Esophagus squamous epithelium (tissue), 4 donors: ENCODE results near the gene ZNF219.

Source experiments
- POLR2A ChIP-seq, 4 donors: fragments of 450-650 bp; IDR thresholded peaks; one replicate each; pipeline ENCODE4 v1.6.1; 2017; ENCODE audit warnings: antibody characterized with exemption in 4 of 4, mild to moderate bottlenecking in 4 of 4, moderate library complexity in 3 of 4
- TF ChIP-seq, protein P1 (sequence below), 6 experiments: fragments of 450-650 bp in 4 of 6; fragments of 200-600 bp in 2 of 6; sonication (generic) in 2 of 6; IDR thresholded peaks; one replicate each; pipeline ENCODE4 v1.5.1; 2016 to 2019; ENCODE audit warnings: antibody characterized with exemption in 6 of 6, mild to moderate bottlenecking in 4 of 6, moderate library complexity in 4 of 6

- TF ChIP-seq, protein P1, sequence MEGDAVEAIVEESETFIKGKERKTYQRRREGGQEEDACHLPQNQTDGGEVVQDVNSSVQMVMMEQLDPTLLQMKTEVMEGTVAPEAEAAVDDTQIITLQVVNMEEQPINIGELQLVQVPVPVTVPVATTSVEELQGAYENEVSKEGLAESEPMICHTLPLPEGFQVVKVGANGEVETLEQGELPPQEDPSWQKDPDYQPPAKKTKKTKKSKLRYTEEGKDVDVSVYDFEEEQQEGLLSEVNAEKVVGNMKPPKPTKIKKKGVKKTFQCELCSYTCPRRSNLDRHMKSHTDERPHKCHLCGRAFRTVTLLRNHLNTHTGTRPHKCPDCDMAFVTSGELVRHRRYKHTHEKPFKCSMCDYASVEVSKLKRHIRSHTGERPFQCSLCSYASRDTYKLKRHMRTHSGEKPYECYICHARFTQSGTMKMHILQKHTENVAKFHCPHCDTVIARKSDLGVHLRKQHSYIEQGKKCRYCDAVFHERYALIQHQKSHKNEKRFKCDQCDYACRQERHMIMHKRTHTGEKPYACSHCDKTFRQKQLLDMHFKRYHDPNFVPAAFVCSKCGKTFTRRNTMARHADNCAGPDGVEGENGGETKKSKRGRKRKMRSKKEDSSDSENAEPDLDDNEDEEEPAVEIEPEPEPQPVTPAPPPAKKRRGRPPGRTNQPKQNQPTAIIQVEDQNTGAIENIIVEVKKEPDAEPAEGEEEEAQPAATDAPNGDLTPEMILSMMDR (IDR thresholded peaks at IDR 0.05): no peak
- TF ChIP-seq POLR2A (IDR thresholded peaks at IDR 0.05): no peak
Measured at GRCh38 chr14:21133901-21134300, 35.4 kb upstream of the ZNF219 start.
